GM12873 (cell line): ENCODE results near the gene CD209.

ENCODE experiments used
- CTCF ChIP-seq: IDR thresholded peaks from 2 replicates; pipeline ENCODE4 v1.5.1; 2012; ENCODE audit warnings: low read depth, mild to moderate bottlenecking, moderate library complexity, low read length, control low read depth; ENCODE audit not compliant: insufficient read depth; ENCODE audit errors: missing control alignments

CD209 gene

GRCh38 chr19:7788933-7789323 lies 41.6 kb upstream of the CD209 start:
- no peak for TF ChIP-seq CTCF

- TF ChIP-seq CTCF = no peak
These were observed 41.0 kb upstream of the CD209 start for GRCh38 chr19:7788178-7788932.

GRCh38 chr19:7787602-7788177 lies 40.4 kb upstream of the CD209 start:
- TF ChIP-seq CTCF = no peak

- TF ChIP-seq CTCF = no peak
These were observed 39.8 kb upstream of the CD209 start for GRCh38 chr19:7787141-7787540.

- no peak for TF ChIP-seq CTCF
These were observed 37.5 kb upstream of the CD209 start for GRCh38 chr19:7784856-7785255.

GRCh38 chr19:7783991-7784423 lies 36.7 kb upstream of the CD209 start:
- TF ChIP-seq CTCF = no peak

GRCh38 chr19:7781157-7781556 lies 33.8 kb upstream of the CD209 start:
- no peak for TF ChIP-seq CTCF
